Caco-2 (cell line): ENCODE measurements around the gene ARPC1B. TPM values are rescaled to one million over a fixed set of nuclear protein-coding genes. Genes with fewer than 3 reads are reported as not detected.
A peak's percentile ranks its signal among the peaks of the same experiment; 100 is the strongest.

Source experiments
- BruUV-seq: library from RNA; stranded (reverse); fragments of 400-500 nt; replicated peaks from 2 replicates; lab custom pipeline; 2021; lab: Mats Ljungman, UMichigan
- CTCF ChIA-PET: fragments of 300-600 bp; sonication (Branson Sonifier 250); formaldehyde crosslinking; loops from one replicate; lab custom pipeline; 2022; ENCODE audit warnings: antibody characterized with exemption; lab: Charles Lee
- POLR2A ChIA-PET: fragments of 300-600 bp; sonication (Branson Sonifier 250); formaldehyde crosslinking; loops from one replicate; lab custom pipeline; 2022; ENCODE audit warnings: antibody characterized with exemption; lab: Charles Lee
- DNase-seq, 2 experiments: peaks; one replicate each; pipeline versions ENCODE4 v3.0.0 to v3.0.0-alpha.2; 2020 to 2022
- H3K27me3 ChIP-seq: replicated peaks from 2 replicates; pipeline ENCODE4 v1.6.0; 2011; ENCODE audit warnings: low read length; ENCODE audit not compliant: control insufficient read depth, insufficient read depth
- H3K36me3 ChIP-seq: 2 replicates; pipeline ENCODE4 v1.5.1; 2011; ENCODE audit warnings: low read length; ENCODE audit not compliant: control insufficient read depth, insufficient read depth
- H3K4me1 ChIP-seq: fragments of 250-450 bp; sonication (Bioruptor Pico); 2 replicates; pipeline ENCODE4 v1.5.1; 2020; ENCODE audit warnings: mild to moderate bottlenecking
- H3K4me3 ChIP-seq: 2 replicates; pipeline ENCODE4 v1.5.1; 2011; ENCODE audit warnings: low read depth, mild to moderate bottlenecking, control low read depth, low read length
- H3K9me3 ChIP-seq: fragments of 250-450 bp; sonication (Bioruptor Pico); 2 replicates; pipeline ENCODE4 v1.5.1; 2020; ENCODE audit warnings: mild to moderate bottlenecking, moderate library complexity
- H3K27ac Mint-ChIP-seq: one replicate; pipeline ENCODE4 v1.8.0; 2022; ENCODE audit warnings: mixed read lengths; ENCODE audit not compliant: unreplicated experiment
- H3K27me3 Mint-ChIP-seq: one replicate; pipeline ENCODE4 v1.8.0; 2022; ENCODE audit warnings: mixed read lengths; ENCODE audit not compliant: insufficient read depth, unreplicated experiment
- H3K36me3 Mint-ChIP-seq: one replicate; pipeline ENCODE4 v1.8.0; 2022; ENCODE audit warnings: mild to moderate bottlenecking, mixed read lengths; ENCODE audit not compliant: insufficient read depth, unreplicated experiment
- H3K4me1 Mint-ChIP-seq: one replicate; pipeline ENCODE4 v1.8.0; 2022; ENCODE audit warnings: low read depth, mixed read lengths; ENCODE audit not compliant: unreplicated experiment
- H3K4me3 Mint-ChIP-seq: one replicate; pipeline ENCODE4 v1.8.0; 2022; ENCODE audit warnings: mild to moderate bottlenecking, moderate library complexity, mixed read lengths; ENCODE audit not compliant: unreplicated experiment
- H3K9me3 Mint-ChIP-seq: one replicate; pipeline ENCODE4 v1.8.0; 2022; ENCODE audit warnings: mixed read lengths; ENCODE audit not compliant: unreplicated experiment
- CTCF ChIP-seq, 2 experiments: fragments of 200-600 bp in 1 of 2; IDR thresholded peaks; 1 replicate in 1 of 2; 2 replicates in 1 of 2; pipeline versions ENCODE4 v1.5.1 to v1.8.0; 2011 to 2022; ENCODE audit warnings: antibody characterized with exemption in 1 of 2, control low read depth in 1 of 2, inconsistent platforms in 1 of 2, low read depth in 1 of 2, low read length in 1 of 2, mild to moderate bottlenecking in 1 of 2, moderate library complexity in 1 of 2; ENCODE audit not compliant: insufficient read depth in 1 of 2, severe bottlenecking in 1 of 2, unreplicated experiment in 1 of 2
- intact Hi-C: fragments of 100-400 bp; cut with micrococcal nuclease; formaldehyde crosslinking; loops from one replicate; pipeline ENCODE4 v1.10.0; 2022; ENCODE audit not compliant: unreplicated experiment
- total RNA-seq: library from RNA; stranded (reverse); gene quantifications from 2 replicates; pipeline ENCODE4 v1.2.3, GENCODE V29; 2022

ARPC1B gene
- total RNA-seq, 1 experiment from 2014 or later: 128 TPM

DNA sequence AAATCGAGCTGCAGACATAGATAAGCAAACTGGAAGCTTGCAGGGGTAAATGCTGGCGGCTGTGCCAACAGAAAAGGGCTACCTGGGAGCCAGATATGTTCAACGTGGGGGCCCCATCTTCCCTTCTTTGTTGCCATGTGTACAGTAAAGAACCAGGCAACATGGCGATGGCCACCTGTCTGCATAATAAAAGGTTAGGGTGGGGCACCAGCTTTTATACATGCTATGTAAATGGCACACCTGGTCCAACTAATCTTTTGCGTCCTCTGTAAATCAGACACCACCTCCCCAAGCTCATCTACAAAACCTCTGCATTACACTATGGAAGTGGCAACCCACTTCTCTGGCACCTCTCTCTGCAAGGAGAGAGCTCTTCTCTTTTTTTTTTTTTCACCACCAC is 48.1 kb downstream of the ARPC1B start:
- Mint-ChIP-seq H3K27ac (peak overlapping the region; percentile 28), H3K4me1 (peaks cover 9% of the 10 kb centered on the region), H3K36me3 (peaks cover 92% of the 10 kb centered on the region), H3K27me3 (no peaks in the 10 kb centered on the region), H3K9me3 (no peaks in the 10 kb centered on the region), H3K4me3 (no peak overlapping the region)
- CTCF ChIA-PET: interaction anchor here (0.6 kb wide), 1 partner anchor 148 kb away, joined by 4 read pairs; no protein-coding TSS in a partner anchor
- H3K36me3 ChIP-seq: peaks cover 15% of the 10 kb centered on the region
- TSS peak; percentile 10 for BruUV-seq
- intact Hi-C loops: no loop called here
- no peak for DNase-seq
- H3K4me1 ChIP-seq: 0 out of 2 replicates have a peak, but pooled peaks cover 5% of the 10 kb centered on the region
- no peak for TF ChIP-seq CTCF (IDR thresholded peaks at IDR 0.05; ENCODE audit: insufficient read depth in 1 of 2, low read depth in 1 of 2, low read length in 1 of 2, severe bottlenecking in 1 of 2, unreplicated experiment in 1 of 2)
- no peak overlapping the region for H3K4me3 ChIP-seq
- POLR2A ChIA-PET: no interaction called here
- no peaks in the 10 kb centered on the region for H3K9me3 ChIP-seq
- no peaks in the 10 kb centered on the region for H3K27me3 ChIP-seq

DNA sequence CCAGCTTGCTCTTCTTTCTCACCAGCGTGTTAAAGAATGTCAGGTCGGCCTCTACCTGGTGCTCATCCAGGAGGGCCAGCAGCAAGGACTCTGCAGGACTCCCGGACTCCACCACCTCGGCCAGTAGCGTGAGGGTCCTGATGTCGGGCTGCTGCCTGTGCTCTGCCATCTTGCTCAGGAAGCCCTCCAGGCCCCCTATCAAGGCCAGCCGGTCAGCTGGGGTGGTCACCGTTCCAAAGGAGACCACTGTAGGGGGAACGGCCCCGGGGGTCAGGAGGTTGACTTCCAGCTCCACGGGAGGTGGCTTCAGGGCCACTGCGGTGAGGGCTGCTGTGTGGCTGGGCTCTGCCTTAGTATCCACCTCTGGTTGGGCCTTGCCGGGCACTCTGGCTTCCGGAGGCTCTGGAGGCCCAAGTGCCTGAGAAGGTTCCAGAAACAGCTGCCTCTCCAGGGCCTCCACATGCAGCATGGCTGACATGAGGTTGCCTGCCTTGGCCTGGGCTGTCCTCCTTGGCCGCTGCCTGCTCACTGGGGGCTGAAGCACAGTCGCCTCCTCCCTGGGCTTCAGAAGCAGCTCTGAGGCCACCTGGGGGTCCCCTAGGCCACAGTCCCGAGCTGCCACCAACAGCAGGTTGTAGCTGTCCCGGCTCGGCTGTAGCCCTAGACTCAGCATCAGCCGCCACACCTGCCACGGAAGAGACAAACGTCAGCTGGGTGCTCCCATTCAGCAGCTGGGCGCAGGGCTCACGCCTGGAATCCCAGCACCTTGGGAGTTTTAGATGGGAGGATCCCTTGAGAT is 50.6 kb downstream of the ARPC1B start:
- CTCF ChIA-PET: no interaction called here
- no peak overlapping the region for H3K4me3 Mint-ChIP-seq
- intact Hi-C loops: no loop called here
- Histone ChIP-seq H3K36me3 (peaks cover 18% of the 10 kb centered on the region), H3K9me3 (no peaks in the 10 kb centered on the region), H3K4me3 (no peak overlapping the region), H3K27me3 (no peaks in the 10 kb centered on the region), H3K4me1 (peaks cover 24% of the 10 kb centered on the region)
- peaks cover 90% of the 10 kb centered on the region for H3K36me3 Mint-ChIP-seq
- BruUV-seq: no TSS peak
- no peaks in the 10 kb centered on the region for H3K27me3 Mint-ChIP-seq
- no peak for DNase-seq
- H3K9me3 Mint-ChIP-seq: no peaks in the 10 kb centered on the region
- peak overlapping the region; percentile 66 for H3K27ac Mint-ChIP-seq
- H3K4me1 Mint-ChIP-seq: peaks cover 9% of the 10 kb centered on the region
- no peak for TF ChIP-seq CTCF (IDR thresholded peaks at IDR 0.05; ENCODE audit: insufficient read depth in 1 of 2, low read depth in 1 of 2, low read length in 1 of 2, severe bottlenecking in 1 of 2, unreplicated experiment in 1 of 2)
- POLR2A ChIA-PET: no interaction called here

DNA sequence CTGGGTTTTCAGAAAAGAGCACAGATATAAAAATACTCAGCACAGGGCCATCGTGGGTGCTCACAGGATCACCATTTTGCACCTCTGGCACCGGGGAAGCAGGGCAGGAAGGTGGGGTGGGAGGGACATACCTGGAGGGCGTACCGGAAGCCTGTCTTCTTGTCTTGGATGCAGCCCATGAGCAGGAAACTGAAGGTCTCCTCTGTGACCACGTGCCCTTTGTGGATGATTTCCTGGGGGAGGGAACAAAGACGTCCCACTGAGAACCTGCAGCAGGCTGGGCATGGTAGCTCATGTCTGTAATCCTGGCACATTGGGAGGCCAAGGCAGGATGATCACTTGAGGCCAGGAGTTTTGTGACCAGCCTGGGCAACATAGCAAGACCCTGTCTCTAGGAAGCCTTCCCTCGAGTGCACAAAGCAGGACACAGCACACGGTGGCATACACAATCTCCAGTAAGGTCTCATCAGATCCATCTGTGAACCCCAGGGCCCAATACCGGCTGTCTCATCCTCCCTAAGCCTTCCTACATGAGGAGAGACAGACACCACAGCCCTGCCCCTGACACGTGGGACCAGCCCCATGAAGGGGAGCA is 54.5 kb downstream of the ARPC1B start:
- CTCF ChIA-PET: interaction anchor here (1.0 kb wide), 1 partner anchor 9 kb away, joined by 3 read pairs; no protein-coding TSS in a partner anchor
- Mint-ChIP-seq H3K27ac (peak overlapping the region; percentile 87), H3K9me3 (no peaks in the 10 kb centered on the region), H3K4me3 (no peak overlapping the region), H3K27me3 (no peaks in the 10 kb centered on the region), H3K4me1 (peaks cover 14% of the 10 kb centered on the region), H3K36me3 (peaks cover 90% of the 10 kb centered on the region)
- Histone ChIP-seq H3K4me3 (no peak overlapping the region), H3K36me3 (peaks cover 19% of the 10 kb centered on the region), H3K4me1 (peaks cover 56% of the 10 kb centered on the region), H3K9me3 (no peaks in the 10 kb centered on the region), H3K27me3 (no peaks in the 10 kb centered on the region)
- no peak for TF ChIP-seq CTCF (IDR thresholded peaks at IDR 0.05; ENCODE audit: insufficient read depth in 1 of 2, low read depth in 1 of 2, low read length in 1 of 2, severe bottlenecking in 1 of 2, unreplicated experiment in 1 of 2)
- intact Hi-C loops: no loop called here
- BruUV-seq: no TSS peak
- DNase-seq: no peak
- POLR2A ChIA-PET: no interaction called here
